A549 (cell line): ENCODE measurements around the gene MOBP. TPM values are rescaled to one million over a fixed set of nuclear protein-coding genes. Genes with fewer than 3 reads are reported as not detected.

Experiments used
- ATAC-seq, 2 experiments: fragments of 200-7000 bp in 1 of 2; fragments of >200 bp in 1 of 2; cut with Nextera tagmentation in 1 of 2; cut with Tn5 transposase in 1 of 2; 3 replicates each; pipeline versions ENCODE4 v1.8.0 to v1.9.1; 2018 to 2020; ENCODE audit warnings: mild to moderate bottlenecking in 1 of 2, moderate library complexity in 1 of 2
- CTCF ChIA-PET: fragments of 300-600 bp; sonication (Branson Sonifier 250); formaldehyde crosslinking; extraction: SDS; loops from one replicate; lab custom pipeline; 2021; ENCODE audit warnings: antibody characterized with exemption, inconsistent platforms; lab: Yijun Ruan, JAX
- POLR2A ChIA-PET: fragments of 350-600 bp; formaldehyde crosslinking; extraction: SDS; loops from one replicate; lab custom pipeline; 2021; ENCODE audit warnings: antibody characterized with exemption, inconsistent platforms; lab: Yijun Ruan, JAX
- DNase-seq, 2 experiments: peaks; one replicate each; pipeline versions ENCODE4 v3.0.0 to v3.0.0-alpha.2; 2011 to 2016; ENCODE audit warnings: low read depth in 1 of 2, low spot score in 1 of 2
- FAIRE-seq: peaks from 2 replicates; lab custom pipeline; 2011; peaks lifted over from hg19 to GRCh38; lab: Jason Lieb, UNC
- H3K27ac ChIP-seq, 2 experiments: fragments of >200 bp; sonication (Bioruptor Twin); formaldehyde crosslinking; 3 replicates each; pipeline ENCODE4 v1.5.1; 2016 to 2017
- H3K4me1 ChIP-seq: fragments of >200 bp; sonication (Bioruptor Twin); formaldehyde crosslinking; 3 replicates; pipeline ENCODE4 v1.6.1; 2016
- H3K4me2 ChIP-seq: fragments of >200 bp; sonication (Bioruptor Twin); formaldehyde crosslinking; 3 replicates; pipeline ENCODE4 v1.6.1; 2016
- H3K4me3 ChIP-seq: fragments of >200 bp; sonication (Bioruptor Twin); formaldehyde crosslinking; 3 replicates; pipeline ENCODE4 v1.5.1; 2016
- H3K9me3 ChIP-seq: fragments of >200 bp; sonication (Bioruptor Twin); formaldehyde crosslinking; 3 replicates; pipeline ENCODE4 v1.6.1; 2016
- BCL3 ChIP-seq: fragments of >200 bp; sonication (Bioruptor Twin); formaldehyde crosslinking; IDR thresholded peaks from 3 replicates; pipeline ENCODE4 v1.6.1; 2016
- BHLHE40 ChIP-seq: IDR thresholded peaks from 2 replicates; pipeline ENCODE4 v1.6.1; 2012; ENCODE audit warnings: low read depth, low read length, inconsistent platforms
- CBX2 ChIP-seq: fragments of 200-600 bp; sonication (generic); IDR thresholded peaks from 2 replicates; pipeline ENCODE4 v1.6.1; 2016; ENCODE audit warnings: low read depth, mild to moderate bottlenecking, borderline replicate concordance
- CBX8 ChIP-seq: fragments of 200-600 bp; sonication (generic); IDR thresholded peaks from 2 replicates; pipeline ENCODE4 v1.6.1; 2016
- EHMT2 ChIP-seq: fragments of 200-600 bp; sonication (generic); IDR thresholded peaks from 2 replicates; pipeline ENCODE4 v1.6.1; 2016; ENCODE audit warnings: antibody characterized with exemption, low read depth, mild to moderate bottlenecking, moderate library complexity
- FOSB ChIP-seq: fragments of 250-450 bp; sonication (Bioruptor Pico); IDR thresholded peaks from 2 replicates; pipeline ENCODE4 v1.5.0; 2020; ENCODE audit warnings: mild to moderate bottlenecking, moderate library complexity
- GATA3 ChIP-seq: IDR thresholded peaks from 2 replicates; pipeline ENCODE4 v1.6.1; 2012; ENCODE audit warnings: borderline replicate concordance
- HDAC2 ChIP-seq: fragments of 200-600 bp; sonication (generic); IDR thresholded peaks from 2 replicates; pipeline ENCODE4 v1.6.1; 2016
- HOXB13 ChIP-seq: fragments of 250-450 bp; sonication (Bioruptor Pico); IDR thresholded peaks from 2 replicates; pipeline ENCODE4 v1.5.0; 2020; ENCODE audit warnings: low read depth, mild to moderate bottlenecking, moderate library complexity
- HOXB5 ChIP-seq: fragments of 250-450 bp; sonication (Bioruptor Pico); IDR thresholded peaks from 2 replicates; pipeline ENCODE4 v1.5.0; 2020; ENCODE audit warnings: mild to moderate bottlenecking, moderate library complexity
- JUNB ChIP-seq: fragments of >200 bp; sonication (Bioruptor Twin); formaldehyde crosslinking; IDR thresholded peaks from 2 replicates; pipeline ENCODE4 v1.6.1; 2016
- KDM1A ChIP-seq: fragments of 200-600 bp; sonication (generic); IDR thresholded peaks from 2 replicates; pipeline ENCODE4 v1.6.1; 2016; ENCODE audit warnings: low read depth, mild to moderate bottlenecking
- MAX ChIP-seq: IDR thresholded peaks from 2 replicates; pipeline ENCODE4 v1.6.1; 2012
- NFE2L2 ChIP-seq: fragments of 150-350 bp; conservative IDR thresholded peaks from 2 replicates; pipeline ENCODE4 v1.6.1; 2014; ENCODE audit warnings: low read length
- POLR2A ChIP-seq: IDR thresholded peaks from 2 replicates; pipeline ENCODE4 v1.6.1; 2012; ENCODE audit warnings: mild to moderate bottlenecking, low read length
- RAD21 ChIP-seq, 2 experiments: fragments of >200 bp in 1 of 2; sonication (Bioruptor Twin) in 1 of 2; formaldehyde crosslinking in 1 of 2; IDR thresholded peaks in 1 of 2; conservative IDR thresholded peaks in 1 of 2; 2 replicates in 1 of 2; 3 replicates in 1 of 2; pipeline ENCODE4 v1.6.1; 2012 to 2018; ENCODE audit warnings: inconsistent platforms in 1 of 2
- RCOR1 ChIP-seq: fragments of 150-350 bp; IDR thresholded peaks from 2 replicates; pipeline ENCODE4 v1.6.1; 2014; ENCODE audit warnings: antibody characterized with exemption, low read length, low read depth
- RNF2 ChIP-seq: fragments of 200-600 bp; sonication (generic); IDR thresholded peaks from 2 replicates; pipeline ENCODE4 v1.6.1; 2016; ENCODE audit warnings: low read depth, mild to moderate bottlenecking, antibody characterized with exemption, moderate library complexity, borderline replicate concordance
- SREBF2 ChIP-seq: fragments of 450-650 bp; IDR thresholded peaks from 2 replicates; pipeline ENCODE4 v1.6.1; 2014; ENCODE audit warnings: mild to moderate bottlenecking, moderate library complexity
- TP53 ChIP-seq: fragments of 250-450 bp; sonication (Bioruptor Pico); IDR thresholded peaks from 2 replicates; pipeline ENCODE4 v1.5.0; 2021; ENCODE audit warnings: mild to moderate bottlenecking, moderate library complexity
- WGBS: methylation state at CpG from one replicate; pipeline ENCODE4 v1.1.6; 2017; ENCODE audit errors: missing lambda C conversion rate; 5-methylcytosine and 5-hydroxymethylcytosine counted together
- polyA plus RNA-seq, 4 experiments: library from polyadenylated mRNA; depleted of rRNA in 3 of 4; stranded (reverse); fragments of >200 nt; fragmentation: RNase III in 1 of 4; extraction: RNeasy Plus Mini Kit Qiagen cat#74134 plus additional on column Dnase treatment in 1 of 4; gene quantifications; 2 replicates in 3 of 4; 3 replicates in 1 of 4; pipeline ENCODE4 v1.2.3, GENCODE V29; 2011 to 2017
- TF ChIP-seq, protein P1 (sequence below): fragments of 250-450 bp; sonication (Bioruptor Pico); IDR thresholded peaks from 2 replicates; pipeline ENCODE4 v1.5.0; 2021; ENCODE audit warnings: mild to moderate bottlenecking, moderate library complexity, borderline replicate concordance
- TF ChIP-seq, protein P2 (sequence below): IDR thresholded peaks from 2 replicates; pipeline ENCODE4 v1.6.1; 2012

The MOBP gene
- polyA plus RNA-seq, 2 of the 4 experiments (the other 2 are of a cell fraction) = 0.10 TPM; not detected in 1

- TF ChIP-seq HOXB13 (CRISPR knock-in tag) = no peak
- no peak for TF ChIP-seq FOSB (CRISPR knock-in tag)
- TF ChIP-seq, protein P1, sequence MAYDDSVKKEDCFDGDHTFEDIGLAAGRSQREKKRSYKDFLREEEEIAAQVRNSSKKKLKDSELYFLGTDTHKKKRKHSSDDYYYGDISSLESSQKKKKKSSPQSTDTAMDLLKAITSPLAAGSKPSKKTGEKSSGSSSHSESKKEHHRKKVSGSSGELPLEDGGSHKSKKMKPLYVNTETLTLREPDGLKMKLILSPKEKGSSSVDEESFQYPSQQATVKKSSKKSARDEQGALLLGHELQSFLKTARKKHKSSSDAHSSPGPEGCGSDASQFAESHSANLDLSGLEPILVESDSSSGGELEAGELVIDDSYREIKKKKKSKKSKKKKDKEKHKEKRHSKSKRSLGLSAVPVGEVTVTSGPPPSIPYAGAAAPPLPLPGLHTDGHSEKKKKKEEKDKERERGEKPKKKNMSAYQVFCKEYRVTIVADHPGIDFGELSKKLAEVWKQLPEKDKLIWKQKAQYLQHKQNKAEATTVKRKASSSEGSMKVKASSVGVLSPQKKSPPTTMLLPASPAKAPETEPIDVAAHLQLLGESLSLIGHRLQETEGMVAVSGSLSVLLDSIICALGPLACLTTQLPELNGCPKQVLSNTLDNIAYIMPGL = no peak
- TF ChIP-seq BCL3 = no peak
- TF ChIP-seq, protein P2, sequence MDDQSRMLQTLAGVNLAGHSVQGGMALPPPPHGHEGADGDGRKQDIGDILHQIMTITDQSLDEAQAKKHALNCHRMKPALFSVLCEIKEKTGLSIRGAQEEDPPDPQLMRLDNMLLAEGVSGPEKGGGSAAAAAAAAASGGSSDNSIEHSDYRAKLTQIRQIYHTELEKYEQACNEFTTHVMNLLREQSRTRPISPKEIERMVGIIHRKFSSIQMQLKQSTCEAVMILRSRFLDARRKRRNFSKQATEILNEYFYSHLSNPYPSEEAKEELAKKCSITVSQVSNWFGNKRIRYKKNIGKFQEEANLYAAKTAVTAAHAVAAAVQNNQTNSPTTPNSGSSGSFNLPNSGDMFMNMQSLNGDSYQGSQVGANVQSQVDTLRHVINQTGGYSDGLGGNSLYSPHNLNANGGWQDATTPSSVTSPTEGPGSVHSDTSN = no peak
- TF ChIP-seq TP53 (CRISPR knock-in tag) = no peak
- TF ChIP-seq MAX = no peak
- TF ChIP-seq RCOR1 = no peak
- TF ChIP-seq, all 56 proteins: peak for 0
Observed at GRCh38 chr3:39505866-39506742, 38.6 kb downstream of the MOBP start (continued).

- POLR2A ChIA-PET = no interaction called here
Observed at GRCh38 chr3:39506863-39507262, 39.4 kb downstream of the MOBP start.

DNA sequence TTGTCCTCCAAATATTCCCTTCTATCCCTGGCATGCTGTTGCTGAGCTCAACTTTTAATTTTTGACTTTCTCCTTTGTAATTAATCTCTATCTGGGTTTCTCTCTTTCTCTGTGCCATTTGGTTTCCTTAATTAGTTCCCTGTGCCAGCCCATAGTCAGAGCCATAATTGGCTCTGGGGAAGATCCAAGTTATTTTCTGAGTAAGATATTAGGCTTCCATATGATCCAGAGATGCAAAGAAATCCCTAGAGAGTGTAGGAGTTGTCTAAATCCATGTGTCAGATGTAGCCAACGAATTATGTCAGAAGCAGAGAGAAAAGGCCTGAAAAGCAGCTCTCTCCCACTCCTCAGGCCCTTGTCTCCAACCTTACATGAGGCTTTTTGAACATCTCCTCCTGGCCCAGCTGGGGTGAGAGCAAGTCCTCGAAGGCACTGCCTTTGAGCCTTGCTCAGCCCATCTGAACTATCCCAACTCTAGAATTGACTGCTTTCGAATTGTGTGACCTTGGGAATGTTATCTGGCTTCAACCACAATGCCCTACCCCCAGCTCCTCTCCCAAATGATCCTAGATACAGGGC lies 46.4 kb downstream of the MOBP start:
- DNase-seq (no peak), ATAC-seq (no peak), FAIRE-seq (no peak)
- ChIA-PET CTCF (interaction anchor here (2.3 to 2.7 kb wide), 2 partner anchors 15 to 66 kb away, joined by 8 to 18 read pairs; no protein-coding TSS in a partner anchor), POLR2A (no interaction called here)
- Histone ChIP-seq H3K4me2 (no peak overlapping the region), H3K4me1 (no peaks in the 10 kb centered on the region), H3K27ac (no peak overlapping the region), H3K9me3 (no peaks in the 10 kb centered on the region), H3K4me3 (no peak overlapping the region)
- TF ChIP-seq GATA3 (no peak), CBX8 (peak; percentile 90), RNF2 (no peak), SREBF2 (no peak), POLR2A (no peak), NFE2L2 (no peak), JUNB (no peak), KDM1A (no peak), HOXB5 (CRISPR knock-in tag) (no peak)
- WGBS = 3% methylated on average over 3 of the region's 3 CpGs

More at GRCh38 chr3:39506863-39507262, 39.4 kb downstream of the MOBP start:
- DNase-seq (no peak), FAIRE-seq (no peak), ATAC-seq (no peak)
- CTCF ChIA-PET = interaction anchor here (1.2 to 2.0 kb wide), 2 partner anchors 8 to 60 kb away, joined by 5 to 16 read pairs; no protein-coding TSS in a partner anchor
- Histone ChIP-seq H3K9me3 (no peaks in the 10 kb centered on the region), H3K4me3 (no peak overlapping the region), H3K4me1 (no peaks in the 10 kb centered on the region), H3K27ac (no peak overlapping the region), H3K4me2 (no peak overlapping the region)
- TF ChIP-seq RAD21 (conservative IDR thresholded peaks at IDR 0.05 in 1 of 2, IDR thresholded peaks at IDR 0.05 in 1 of 2) = no peak
- no peak for TF ChIP-seq BHLHE40
- TF ChIP-seq CBX2 = no peak
- TF ChIP-seq, protein P1 = no peak
- no peak for TF ChIP-seq KDM1A
- no peak for TF ChIP-seq HDAC2
- TF ChIP-seq EHMT2 = no peak
- 22% methylated on average over 1 of the region's 1 CpG for WGBS
